Muscle layer of duodenum (tissue), 2 donors: ENCODE results near the gene CDK5.

Experiments
- H3K27ac ChIP-seq: one replicate; pipeline ENCODE4 v1.7.0; 2013; ENCODE audit warnings: mild to moderate bottlenecking, low read length
- H3K27me3 ChIP-seq: one replicate; pipeline ENCODE4 v1.7.0; 2013; ENCODE audit warnings: low read depth, mild to moderate bottlenecking, control low read depth, low read length
- H3K36me3 ChIP-seq, 2 donors: one replicate each; pipeline ENCODE4 v1.7.0; 2013; ENCODE audit warnings: low read length in 2 of 2, control low read depth in 1 of 2, mild to moderate bottlenecking in 1 of 2; ENCODE audit not compliant: insufficient read depth in 2 of 2, control insufficient read depth in 1 of 2
- H3K4me1 ChIP-seq, 2 donors: one replicate each; pipeline ENCODE4 v1.7.0; 2013; ENCODE audit warnings: low read length in 2 of 2, mild to moderate bottlenecking in 2 of 2, control low read depth in 1 of 2, moderate library complexity in 1 of 2; ENCODE audit not compliant: insufficient read depth in 2 of 2, control insufficient read depth in 1 of 2
- H3K4me3 ChIP-seq, 2 donors: one replicate each; pipeline ENCODE4 v1.7.0; 2013; ENCODE audit warnings: low read length in 2 of 2, low read depth in 1 of 2, mild to moderate bottlenecking in 1 of 2
- H3K9me3 ChIP-seq, 2 donors: one replicate each; pipeline ENCODE4 v1.7.0; 2013; ENCODE audit warnings: low read length in 2 of 2, control low read depth in 1 of 2, mild to moderate bottlenecking in 1 of 2; ENCODE audit not compliant: control insufficient read depth in 1 of 2
- donor health status: healthy.

The CDK5 gene

DNA sequence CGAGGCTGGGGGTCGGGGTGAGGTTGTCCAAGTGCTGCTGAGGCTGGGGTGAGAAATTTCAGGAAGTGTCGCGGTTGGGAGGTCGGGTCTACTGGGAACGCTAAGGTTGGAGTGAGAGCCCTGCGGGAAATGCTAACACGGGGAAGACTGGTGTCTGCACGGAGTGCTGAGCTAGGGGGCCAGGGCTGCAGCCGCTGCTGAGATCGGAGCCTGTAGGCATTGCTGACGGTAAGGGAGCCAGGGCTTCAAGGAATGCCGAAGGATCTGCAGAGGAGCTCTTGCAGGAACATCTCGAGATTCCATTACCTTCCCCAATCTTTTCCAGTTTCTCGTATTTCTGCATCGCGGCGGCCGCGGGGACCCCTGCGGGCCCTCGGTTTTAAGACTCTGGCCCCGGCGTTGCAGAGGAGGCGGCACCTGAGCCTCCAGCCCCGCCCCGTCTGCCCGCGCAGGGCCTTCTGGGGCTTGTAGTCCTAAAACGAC, at the start of gene CDK5:
TSS of gene CDK5 (minus strand) at position 392 of the 483 bp plus-strand sequence. CDS start at position 343, 49 bp downstream.
- H3K27me3 ChIP-seq = no peaks in the 10 kb centered on the region
- no peaks in the 10 kb centered on the region for H3K9me3 ChIP-seq
- H3K27ac ChIP-seq = peak within 1 kb of the TSS; percentile 99
- H3K36me3 ChIP-seq = peaks cover 0 to 6% of the 10 kb centered on the region in 2 donors
- peaks cover 23 to 46% of the 10 kb centered on the region in 2 donors for H3K4me1 ChIP-seq
- H3K4me3 ChIP-seq = peak within 1 kb of the TSS; percentile 92 to 93

- Histone ChIP-seq H3K36me3 (peaks cover 0 to 4% of the 10 kb centered on the region in 2 donors), H3K27ac (no peak overlapping the region), H3K4me1 (peaks cover 0 to 19% of the 10 kb centered on the region in 2 donors), H3K9me3 (no peaks in the 10 kb centered on the region), H3K4me3 (no peak overlapping the region), H3K27me3 (no peaks in the 10 kb centered on the region)
These were observed 46.9 kb upstream of the CDK5 start for GRCh38 chr7:151104411-151105235.

- no peaks in the 10 kb centered on the region for H3K9me3 ChIP-seq
These were observed 46.3 kb upstream of the CDK5 start for GRCh38 chr7:151103973-151104372.

GRCh38 chr7:151102991-151103390, 45.3 kb upstream of the CDK5 start:
- H3K36me3 ChIP-seq = peaks cover 0 to 4% of the 10 kb centered on the region in 2 donors
- H3K27me3 ChIP-seq = no peaks in the 10 kb centered on the region
- H3K4me3 ChIP-seq = no peak overlapping the region
- no peak overlapping the region for H3K27ac ChIP-seq
- H3K9me3 ChIP-seq = no peaks in the 10 kb centered on the region
- H3K4me1 ChIP-seq = peaks cover 0 to 16% of the 10 kb centered on the region in 2 donors

More at GRCh38 chr7:151103973-151104372, 46.3 kb upstream of the CDK5 start:
- H3K27me3 ChIP-seq = no peaks in the 10 kb centered on the region
- H3K4me3 ChIP-seq = no peak overlapping the region
- peaks cover 0 to 4% of the 10 kb centered on the region in 2 donors for H3K36me3 ChIP-seq
- no peak overlapping the region for H3K27ac ChIP-seq
- peaks cover 0 to 16% of the 10 kb centered on the region in 2 donors for H3K4me1 ChIP-seq

GRCh38 chr7:151101621-151102396, 44.1 kb upstream of the CDK5 start:
- Histone ChIP-seq H3K27me3 (no peaks in the 10 kb centered on the region), H3K9me3 (no peaks in the 10 kb centered on the region), H3K36me3 (peaks cover 0 to 4% of the 10 kb centered on the region in 2 donors), H3K4me1 (peaks cover 0 to 16% of the 10 kb centered on the region in 2 donors), H3K27ac (no peak overlapping the region), H3K4me3 (no peak overlapping the region)

DNA sequence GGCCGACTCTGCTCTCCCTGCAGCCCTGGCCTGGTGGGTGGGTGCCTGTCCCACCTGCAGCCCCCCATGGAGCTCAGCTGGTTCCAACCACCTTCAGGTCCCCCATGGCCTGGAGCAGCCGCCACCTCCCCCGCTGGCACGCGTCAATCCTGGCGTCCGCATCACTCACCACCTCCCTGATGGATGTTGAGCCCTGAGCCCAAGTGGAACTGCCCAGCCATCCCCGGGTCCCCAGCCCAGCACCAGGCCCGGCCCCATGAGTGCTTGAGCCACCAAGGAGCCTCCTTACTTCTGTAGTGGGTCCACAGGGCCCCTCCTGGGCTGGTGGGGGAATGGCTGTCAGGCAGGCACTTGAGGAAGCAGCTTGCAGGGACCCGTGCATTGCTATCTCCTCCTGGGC, 43.2 kb upstream of the CDK5 start:
- H3K27ac ChIP-seq = no peak overlapping the region
- H3K36me3 ChIP-seq = peaks cover 0 to 4% of the 10 kb centered on the region in 2 donors
- H3K27me3 ChIP-seq = no peaks in the 10 kb centered on the region
- H3K4me1 ChIP-seq = peaks cover 0 to 16% of the 10 kb centered on the region in 2 donors
- no peak overlapping the region for H3K4me3 ChIP-seq
- H3K9me3 ChIP-seq = no peaks in the 10 kb centered on the region

- peaks cover 0 to 28% of the 10 kb centered on the region in 2 donors for H3K4me1 ChIP-seq
- peaks cover 0 to 4% of the 10 kb centered on the region in 2 donors for H3K36me3 ChIP-seq
- no peak overlapping the region for H3K27ac ChIP-seq
- no peak overlapping the region for H3K4me3 ChIP-seq
- no peaks in the 10 kb centered on the region for H3K9me3 ChIP-seq
- no peaks in the 10 kb centered on the region for H3K27me3 ChIP-seq
These were observed 42.0 kb upstream of the CDK5 start for GRCh38 chr7:151099486-151100211.

DNA sequence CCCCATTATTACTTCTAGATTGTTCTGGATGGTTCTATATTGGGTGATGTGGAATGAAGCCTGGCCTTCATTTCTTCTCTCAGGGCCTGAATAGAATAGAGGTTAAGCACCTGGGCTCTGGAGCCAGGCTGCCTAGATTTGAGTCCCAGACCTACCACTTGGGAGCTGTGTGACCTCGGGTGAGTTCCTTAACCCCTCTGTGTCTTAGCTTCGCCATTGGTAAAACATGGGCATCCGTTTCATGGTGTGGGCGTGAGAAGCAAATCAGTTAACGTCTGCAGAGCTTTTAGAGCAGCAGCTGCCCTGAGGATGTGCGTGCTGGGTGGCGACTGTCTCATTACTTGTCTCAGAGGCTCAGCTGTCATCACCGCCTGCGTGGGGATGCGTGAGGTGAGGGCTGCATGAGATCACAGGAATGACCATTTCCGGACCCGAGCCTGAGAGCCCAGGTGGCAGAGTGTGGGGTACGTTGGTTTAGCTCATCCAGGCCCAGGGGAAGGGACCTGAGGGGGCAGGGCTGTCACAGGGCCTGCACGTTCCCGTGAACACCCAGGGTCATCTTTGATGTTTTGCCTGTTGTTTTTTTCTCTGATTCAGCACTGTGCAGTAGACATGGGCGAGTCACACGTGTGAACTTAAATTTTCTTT, 38.3 kb upstream of the CDK5 start:
- peaks cover 0 to 7% of the 10 kb centered on the region in 2 donors for H3K36me3 ChIP-seq
- H3K4me1 ChIP-seq = peaks cover 0 to 27% of the 10 kb centered on the region in 2 donors
- H3K27ac ChIP-seq = no peak overlapping the region
- no peak overlapping the region for H3K4me3 ChIP-seq
- no peaks in the 10 kb centered on the region for H3K9me3 ChIP-seq
- no peaks in the 10 kb centered on the region for H3K27me3 ChIP-seq

DNA sequence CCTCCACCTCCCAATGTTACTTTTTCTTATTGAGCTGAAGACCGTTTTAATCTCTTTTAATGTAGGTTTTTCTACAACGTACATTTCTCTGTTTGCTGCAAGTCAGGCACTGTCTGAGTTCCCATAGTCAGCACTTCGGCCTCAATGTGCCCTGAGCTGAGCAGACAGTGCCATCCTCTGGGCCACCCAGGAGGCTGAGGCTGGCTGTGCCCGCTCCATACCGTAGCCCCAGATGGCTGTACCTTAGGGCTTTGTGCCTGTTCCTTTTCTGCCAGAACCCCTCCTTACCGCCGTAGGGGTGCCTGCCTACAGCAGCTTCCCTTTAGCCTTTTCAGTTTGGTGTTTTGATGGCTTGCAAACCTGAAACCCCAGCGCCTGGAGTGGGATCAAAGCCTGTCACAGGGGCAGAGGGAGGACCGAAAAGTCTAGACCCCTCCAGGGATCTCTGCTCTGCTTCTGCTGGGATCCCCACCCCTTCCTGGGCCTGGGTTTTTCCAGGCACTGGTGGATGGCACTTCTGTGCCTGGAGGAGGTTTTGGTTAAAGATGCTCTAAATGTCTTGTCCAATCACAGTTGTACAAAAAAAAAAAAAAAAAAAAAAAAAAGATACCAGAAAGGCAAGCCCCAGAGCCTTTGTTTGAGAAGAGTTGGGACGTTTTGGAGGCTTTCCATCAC, 37.6 kb upstream of the CDK5 start:
- no peaks in the 10 kb centered on the region for H3K9me3 ChIP-seq
- H3K27me3 ChIP-seq = no peaks in the 10 kb centered on the region
- H3K36me3 ChIP-seq = peaks cover 0 to 7% of the 10 kb centered on the region in 2 donors
- H3K27ac ChIP-seq = no peak overlapping the region
- peaks cover 0 to 29% of the 10 kb centered on the region in 2 donors for H3K4me1 ChIP-seq
- H3K4me3 ChIP-seq = no peak overlapping the region

- peaks cover 4 to 29% of the 10 kb centered on the region in 2 donors for H3K4me1 ChIP-seq
These were observed 37.0 kb upstream of the CDK5 start for GRCh38 chr7:151094675-151095074.

More at GRCh38 chr7:151094675-151095074, 37.0 kb upstream of the CDK5 start:
- Histone ChIP-seq H3K27me3 (no peaks in the 10 kb centered on the region), H3K27ac (no peak overlapping the region), H3K36me3 (peaks cover 0 to 7% of the 10 kb centered on the region in 2 donors), H3K4me3 (no peak overlapping the region), H3K9me3 (no peaks in the 10 kb centered on the region)
